Kasumi-1 (cell line): ENCODE data around the gene TAF4.
"Not testable (repeated sequence)": the region's sequence is repeated elsewhere in the genome, so short reads cannot be mapped to it uniquely, and the experiment has no call there.

Experiments used
- DNase-seq, 2 experiments: peaks; one replicate each; lab custom pipeline; 2025; lab: John Stamatoyannopoulos, UW

The TAF4 gene

DNA sequence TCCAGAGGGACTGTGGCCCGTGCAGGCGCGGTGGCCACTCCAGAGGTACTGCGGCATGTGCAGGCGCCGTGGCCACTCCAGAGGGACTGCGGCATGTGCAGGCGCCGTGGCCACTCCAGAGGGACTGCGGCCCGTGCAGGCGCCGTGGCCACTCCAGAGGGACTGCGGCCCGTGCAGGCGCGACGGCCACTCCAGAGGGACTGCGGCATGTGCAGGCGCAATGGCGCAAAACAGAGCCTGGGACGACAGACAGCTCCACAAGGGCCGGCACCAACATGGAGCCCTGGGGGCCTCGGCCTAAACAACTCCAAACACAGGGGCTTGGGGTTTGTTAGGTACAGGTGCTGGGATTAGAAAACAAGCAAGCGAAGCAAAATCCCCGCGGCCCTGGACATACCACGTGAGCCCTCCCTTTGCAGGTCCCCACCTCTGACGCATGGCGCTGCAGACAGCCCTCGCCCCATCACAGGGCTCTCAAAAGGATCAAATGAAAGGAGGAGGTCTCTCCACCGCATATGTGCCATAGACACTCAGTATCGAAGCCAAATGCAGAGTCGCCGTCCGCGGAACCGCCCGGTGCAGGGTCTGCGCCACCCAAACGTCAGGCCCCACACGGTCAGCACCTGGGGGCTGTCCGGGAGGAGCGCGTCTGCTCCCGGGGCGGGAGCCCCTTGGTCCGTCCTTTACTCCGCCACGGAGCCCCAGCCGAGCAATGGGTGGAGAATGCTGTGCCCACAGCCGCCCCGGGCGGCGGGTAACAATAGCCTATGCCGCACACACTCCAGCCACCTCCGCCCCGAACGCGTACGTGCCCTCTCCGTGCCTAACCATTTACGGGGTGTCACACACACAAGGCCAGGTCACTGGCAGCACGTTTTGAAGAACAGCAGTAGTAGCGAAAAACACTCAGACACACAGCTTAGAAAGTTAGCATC, 85.7 kb downstream of the TAF4 start:
- no peak for DNase-seq

GRCh38 chr20:61979090-61979489, 86.6 kb downstream of the TAF4 start:
- DNase-seq: no peak

GRCh38 chr20:61978491-61978890, 87.2 kb downstream of the TAF4 start:
- no peak for DNase-seq

DNA sequence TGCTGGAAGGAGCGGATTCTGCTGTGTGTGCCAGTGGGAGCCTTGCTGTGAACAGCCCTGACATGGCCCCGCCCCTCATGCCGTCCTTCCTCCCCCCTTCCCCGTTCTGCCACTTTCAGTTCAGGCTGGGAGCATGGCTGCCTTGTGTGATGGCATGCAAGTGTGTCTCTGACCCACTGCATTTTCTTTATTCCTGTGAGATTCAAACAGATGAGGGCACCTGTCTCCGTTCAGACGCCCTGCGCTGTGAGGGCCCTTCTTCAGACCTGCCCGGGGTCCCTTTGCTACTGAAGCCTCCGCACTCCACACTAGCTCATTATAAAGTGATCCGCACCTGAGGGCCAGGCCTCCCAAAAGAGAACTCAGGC, 88.3 kb downstream of the TAF4 start:
- no peak for DNase-seq

- no peak for DNase-seq
These were observed 88.8 kb downstream of the TAF4 start for GRCh38 chr20:61976644-61977418.

DNA sequence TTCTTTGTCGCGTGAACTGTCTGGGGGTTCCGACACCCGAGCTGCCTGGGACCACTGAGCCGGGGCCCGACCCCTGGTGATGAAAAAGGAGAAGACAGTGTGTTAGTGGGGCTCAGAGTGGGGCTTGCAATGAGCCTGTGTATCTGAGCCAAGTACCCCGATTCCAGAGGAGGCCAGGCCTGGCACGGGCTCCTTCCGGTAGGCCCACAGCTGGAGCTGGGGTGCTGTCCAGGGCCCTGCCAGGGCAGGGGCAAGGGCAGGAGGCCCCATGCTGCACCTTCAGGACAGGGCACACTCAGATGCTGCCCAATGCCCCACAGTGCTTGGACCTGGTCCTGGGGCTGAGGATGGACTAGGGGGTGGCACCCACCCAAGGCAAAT, 89.4 kb downstream of the TAF4 start:
- DNase-seq: no peak

DNA sequence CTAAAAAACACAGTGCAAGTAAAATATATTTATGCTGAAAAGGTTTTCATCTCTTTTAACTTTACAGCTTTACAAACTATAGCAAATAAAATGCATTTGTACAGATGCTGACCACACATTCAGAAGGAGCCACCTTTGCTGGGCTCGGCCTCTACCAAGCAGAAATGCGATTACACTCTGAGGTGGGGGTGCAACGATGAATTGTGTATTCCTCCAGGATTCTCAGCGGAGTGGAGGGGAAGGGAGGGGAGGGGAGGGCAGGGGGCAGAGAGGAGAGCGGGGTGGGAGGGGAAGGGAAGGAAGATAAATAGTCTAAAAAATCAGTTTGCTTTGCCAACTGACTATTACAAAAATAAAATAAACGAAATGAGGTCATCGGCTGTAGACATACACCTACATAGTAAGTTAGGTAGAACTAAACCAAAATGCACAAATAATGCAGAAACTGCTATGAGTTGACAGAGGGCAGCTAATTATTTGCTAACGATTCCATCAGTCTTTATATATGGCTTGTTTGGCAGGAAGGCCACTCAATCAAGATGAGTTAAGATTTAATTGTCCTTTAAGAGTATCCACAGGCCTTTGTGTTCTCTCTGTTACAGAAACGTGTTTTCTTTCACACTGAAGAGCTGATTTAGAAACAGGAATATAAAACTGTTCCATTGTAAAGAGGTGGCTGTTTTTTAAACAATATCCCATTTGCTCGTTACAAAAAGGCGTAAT, 90.1 kb downstream of the TAF4 start:
- no peak for DNase-seq

- no peak for DNase-seq
These were observed 91.4 kb downstream of the TAF4 start for GRCh38 chr20:61974357-61974665.

DNA sequence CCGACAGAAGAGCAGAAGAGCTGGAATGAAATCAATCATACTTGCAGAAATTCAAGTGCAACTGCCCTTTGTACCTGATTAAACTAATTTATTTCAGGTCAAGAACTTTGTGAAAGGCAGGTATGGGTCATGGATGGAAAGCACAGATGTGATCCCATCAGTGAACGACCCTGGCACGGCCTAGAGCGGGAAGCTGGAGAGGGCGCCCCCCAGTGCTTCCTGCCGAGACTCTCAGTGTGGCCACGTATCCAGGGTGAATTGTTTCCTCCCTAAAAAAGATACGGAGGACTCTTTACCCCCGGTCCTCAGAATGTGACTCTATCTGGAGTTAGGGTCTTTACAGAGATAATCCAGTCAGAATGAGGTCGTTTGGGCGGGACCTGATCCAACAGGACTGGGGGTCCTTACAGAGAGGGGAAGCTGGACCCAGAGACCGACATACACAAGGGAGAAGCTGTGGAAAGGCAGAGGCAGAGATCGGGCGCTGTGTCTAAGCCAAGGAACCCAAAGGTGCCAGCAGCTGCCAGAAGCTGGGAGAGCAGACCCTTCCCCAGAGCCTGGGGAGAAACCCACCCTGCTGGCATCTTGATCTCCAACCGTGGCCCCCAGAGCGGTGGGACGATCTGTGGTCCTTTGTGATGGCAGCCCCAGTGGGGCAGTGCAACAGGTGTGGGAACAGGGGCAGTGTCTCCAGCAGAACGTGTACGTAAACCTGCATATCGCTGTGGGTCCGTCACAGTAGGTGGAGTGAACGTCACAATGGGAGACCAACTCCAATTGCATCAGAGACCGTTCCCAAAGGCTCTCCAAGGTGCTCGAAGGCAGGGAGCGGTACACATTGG, 91.9 kb downstream of the TAF4 start:
- DNase-seq: no peak

GRCh38 chr20:61972636-61973508, 92.8 kb downstream of the TAF4 start:
- DNase-seq: no peak

DNA sequence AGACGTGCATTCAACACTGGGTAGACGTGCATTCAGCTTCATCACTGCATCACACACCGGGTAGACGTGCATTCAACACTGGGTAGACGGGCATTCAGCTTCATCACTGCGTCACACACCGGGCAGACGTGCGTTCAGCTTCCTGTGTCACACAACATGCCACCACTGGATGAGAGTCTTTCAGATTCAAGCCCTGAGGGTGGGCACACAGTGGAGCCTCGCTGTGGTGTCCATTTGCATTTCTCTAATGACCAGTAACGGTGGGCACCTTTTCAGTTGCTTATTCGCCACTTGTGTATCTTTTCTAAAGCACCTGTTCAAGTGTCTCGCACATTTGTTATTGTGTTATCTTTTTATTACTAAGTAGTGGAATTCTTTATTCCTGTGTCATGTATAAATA, 94.1 kb downstream of the TAF4 start:
- not testable (repeated sequence) for DNase-seq

GRCh38 chr20:61970357-61970756, 95.3 kb downstream of the TAF4 start:
- no peak for DNase-seq

DNA sequence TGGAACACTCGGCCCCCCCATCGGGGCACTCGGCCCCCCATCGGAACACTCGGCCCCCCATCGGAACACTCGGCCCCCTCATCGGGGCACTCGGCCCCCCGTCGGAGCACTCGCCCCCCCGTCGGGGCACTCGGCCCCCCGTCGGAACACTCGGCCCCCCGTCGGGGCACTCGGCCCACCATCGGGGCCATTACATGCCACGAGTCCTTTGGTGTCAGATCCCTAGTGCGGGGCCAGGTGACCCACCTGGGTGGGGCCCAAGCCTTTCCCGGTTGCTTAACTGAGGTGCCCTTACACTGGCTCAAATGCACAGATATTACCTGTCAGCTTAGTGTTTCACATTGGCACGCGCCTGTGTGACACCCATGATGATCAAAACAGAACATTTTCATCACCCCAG, 95.9 kb downstream of the TAF4 start:
- DNase-seq: no peak

GRCh38 chr20:61968932-61969331, 96.7 kb downstream of the TAF4 start:
- no peak for DNase-seq

GRCh38 chr20:61968036-61968810, 97.5 kb downstream of the TAF4 start:
- DNase-seq: no peak

DNA sequence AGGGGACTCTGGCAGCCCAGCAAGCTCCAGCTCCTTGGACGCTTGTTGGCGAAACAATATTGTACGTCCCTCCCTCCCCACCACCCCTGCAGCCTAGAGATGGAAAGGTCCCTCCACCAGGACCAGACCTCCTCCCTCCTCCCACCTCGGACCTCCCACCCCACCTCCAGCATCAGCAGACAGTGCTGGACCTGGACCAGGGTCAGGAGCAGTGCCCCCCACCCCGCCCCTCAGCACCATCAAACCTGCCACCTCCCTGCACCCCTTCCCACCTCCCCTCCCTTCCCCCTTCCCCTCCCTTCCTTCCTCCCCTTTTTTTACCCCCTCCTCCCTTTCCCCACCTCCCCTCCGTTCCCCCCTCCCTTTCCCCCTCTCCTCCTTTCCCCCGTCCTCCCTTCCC, 98.4 kb downstream of the TAF4 start:
- DNase-seq: no peak

GRCh38 chr20:61966492-61967244, 99.0 kb downstream of the TAF4 start:
- DNase-seq: no peak

DNA sequence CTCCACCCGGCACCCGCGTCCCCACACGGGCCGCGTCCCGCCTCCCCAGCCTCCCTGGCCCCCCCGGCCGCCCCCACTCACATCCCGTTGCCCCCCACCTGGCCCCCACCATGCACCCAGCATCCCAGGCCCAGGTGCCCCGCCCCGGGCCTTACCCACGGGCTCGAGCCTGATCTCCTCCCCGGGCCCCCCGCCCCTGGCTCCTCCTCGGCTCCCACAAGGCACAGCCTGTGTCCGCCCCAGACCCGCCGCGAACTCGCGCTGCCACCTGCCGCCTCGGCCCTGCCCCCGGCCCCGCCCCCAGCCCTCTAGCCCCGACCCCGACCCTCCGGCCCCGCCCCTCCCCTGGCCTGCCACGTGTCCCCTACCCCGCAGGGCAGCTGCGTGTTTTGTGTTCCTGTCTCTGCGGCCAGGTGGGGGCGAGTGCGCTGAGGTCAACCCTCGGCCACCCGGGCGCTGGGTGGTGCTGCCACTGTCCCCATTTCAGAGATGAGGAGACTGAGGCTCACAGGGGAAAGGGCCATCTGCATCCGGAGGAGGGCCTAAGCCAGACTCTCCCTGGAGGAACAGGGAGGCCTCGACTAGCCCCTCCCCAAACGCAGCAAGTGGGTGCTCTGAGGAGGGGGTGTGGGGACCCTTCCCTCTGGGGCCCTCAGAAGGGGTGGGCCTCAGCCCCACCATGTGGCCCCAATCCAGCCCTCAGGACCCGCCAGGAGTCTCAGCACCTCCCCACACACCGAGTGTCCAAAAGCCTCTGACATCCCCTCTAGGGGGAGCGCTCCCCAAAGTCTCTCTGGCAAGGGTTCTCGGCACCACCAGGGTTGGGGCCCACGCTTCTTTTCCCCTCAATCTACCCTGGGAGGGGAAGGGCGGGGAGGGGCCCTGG, 99.8 kb downstream of the TAF4 start:
- no peak for DNase-seq
